LNCaP clone FGC (cell line): ENCODE data around the gene BORCS5.

ENCODE experiments used
- DNase-seq: peaks from one replicate; pipeline ENCODE4 v3.0.0-alpha.2; 2011; ENCODE audit warnings: low read depth
- H3K4me3 ChIP-seq: 2 replicates; pipeline ENCODE4 v1.5.1; 2011; ENCODE audit warnings: mild to moderate bottlenecking, low read depth, low read length, control low read depth
- CTCF ChIP-seq: IDR thresholded peaks from 2 replicates; pipeline ENCODE4 v1.5.1; 2012; ENCODE audit warnings: mild to moderate bottlenecking; ENCODE audit not compliant: control insufficient read depth, insufficient read depth; ENCODE audit errors: extremely low read depth

The BORCS5 gene

GRCh38 chr12:12488823-12489550 lies 132.1 kb downstream of the BORCS5 start:
- TF ChIP-seq CTCF = no peak
- H3K4me3 ChIP-seq = no peak overlapping the region
- DNase-seq = no peak

GRCh38 chr12:12491606-12492005 lies 134.7 kb downstream of the BORCS5 start:
- no peak for DNase-seq
- no peak overlapping the region for H3K4me3 ChIP-seq
- TF ChIP-seq CTCF = no peak

- no peak for DNase-seq
- TF ChIP-seq CTCF = no peak
- H3K4me3 ChIP-seq = no peak overlapping the region
Observed at GRCh38 chr12:12492547-12492946, 135.7 kb downstream of the BORCS5 start.

GRCh38 chr12:12495536-12495935 lies 138.7 kb downstream of the BORCS5 start:
- no peak for TF ChIP-seq CTCF
- no peak overlapping the region for H3K4me3 ChIP-seq
- no peak for DNase-seq

GRCh38 chr12:12498210-12498609 lies 141.3 kb downstream of the BORCS5 start:
- no peak overlapping the region for H3K4me3 ChIP-seq
- no peak for DNase-seq
- TF ChIP-seq CTCF = no peak

- no peak for DNase-seq
- no peak for TF ChIP-seq CTCF
- H3K4me3 ChIP-seq = no peak overlapping the region
Observed at GRCh38 chr12:12499909-12500604, 143.2 kb downstream of the BORCS5 start.
